Parietal lobe (tissue), 1 donor: ENCODE data around the gene SNX2. TPM values are rescaled to one million over a fixed set of nuclear protein-coding genes. Genes with fewer than 3 reads are reported as not detected.

Experiments
- total RNA-seq: library from RNA; depleted of rRNA; stranded (reverse); fragments of >200 nt; gene quantifications from one replicate; pipeline ENCODE4 v1.2.3, GENCODE V29; 2014

The SNX2 gene
- total RNA-seq = 62.3 TPM

GRCh38 chr5:122774861-122775549 lies at the start of gene SNX2:
Gene SNX2 (plus strand): TSS chr5:122775080. CDS start chr5:122775104, 24 bp downstream.

GRCh38 chr5:122845229-122846050 lies 70.6 kb downstream of the SNX2 start, which contains the start of gene SNX24:
Gene SNX24 (plus strand): TSS chr5:122845613. CDS start chr5:122845634, 21 bp downstream.

Other genes starting within 250 kb of the SNX2 start
- 16.0 TPM for gene SNX24, start 70.5 kb downstream of the SNX2 start, total RNA-seq